HepG2 (cell line): Measurements from ENCODE around the gene GAS2L1. TPM values are rescaled to one million over a fixed set of nuclear protein-coding genes. Genes with fewer than 3 reads are reported as not detected.
A peak's percentile ranks its signal among the peaks of the same experiment; 100 is the strongest.

Experiments
- CENPX ChIP-seq: sonication (generic); formaldehyde crosslinking; IDR thresholded peaks from 2 replicates; pipeline ENCODE4 v1.9.0; 2021; ENCODE audit warnings: mild to moderate bottlenecking, missing genetic modification reagents, moderate library complexity
- HNRNPK ChIP-seq: fragments of 200-400 bp; formaldehyde crosslinking; IDR thresholded peaks from 2 replicates; pipeline ENCODE4 v1.6.1; 2018; ENCODE audit warnings: low read length, low read depth, moderate library complexity, mild to moderate bottlenecking; ENCODE audit not compliant: poor library complexity, severe bottlenecking
- MED1 ChIP-seq: sonication (generic); formaldehyde crosslinking; IDR thresholded peaks from 2 replicates; pipeline ENCODE4 v1.4.0; 2020; ENCODE audit warnings: missing genetic modification reagents
- MED8 ChIP-seq: sonication (generic); formaldehyde crosslinking; IDR thresholded peaks from 2 replicates; pipeline ENCODE4 v1.8.1; 2023; ENCODE audit warnings: mild to moderate bottlenecking, missing genetic modification reagents; ENCODE audit not compliant: insufficient replicate concordance
- MYC ChIP-seq: sonication (generic); formaldehyde crosslinking; IDR thresholded peaks from 2 replicates; pipeline ENCODE4 v1.9.0; 2021; ENCODE audit warnings: missing genetic modification reagents, borderline replicate concordance
- RBFOX2 ChIP-seq: fragments of 200-400 bp; formaldehyde crosslinking; IDR thresholded peaks from 2 replicates; pipeline ENCODE4 v1.6.1; 2017; ENCODE audit warnings: low read depth, mild to moderate bottlenecking, low read length
- SOX5 ChIP-seq: IDR thresholded peaks from 2 replicates; pipeline ENCODE4 v1.6.1; 2016; ENCODE audit warnings: borderline replicate concordance
- THAP11 ChIP-seq: IDR thresholded peaks from 2 replicates; pipeline ENCODE4 v1.6.1; 2016; ENCODE audit warnings: missing biosample characterization, missing genetic modification reagents
- ZBTB7B ChIP-seq: sonication (generic); formaldehyde crosslinking; IDR thresholded peaks from 2 replicates; pipeline ENCODE4 v1.4.0; 2020; ENCODE audit warnings: missing genetic modification reagents
- ZMAT3 ChIP-seq: sonication (generic); formaldehyde crosslinking; conservative IDR thresholded peaks from 2 replicates; pipeline ENCODE4 v1.7.0; 2021; ENCODE audit warnings: missing genetic modification reagents
- ZMYM3 ChIP-seq: sonication (generic); formaldehyde crosslinking; IDR thresholded peaks from 2 replicates; pipeline ENCODE4 v1.5.1; 2020; ENCODE audit warnings: mild to moderate bottlenecking, missing genetic modification reagents
- ZNF674 ChIP-seq: sonication (generic); formaldehyde crosslinking; IDR thresholded peaks from 2 replicates; pipeline ENCODE4 v1.5.0; 2020; ENCODE audit warnings: low read depth, mild to moderate bottlenecking, missing genetic modification reagents
- ZNF703 ChIP-seq: sonication (generic); formaldehyde crosslinking; IDR thresholded peaks from 2 replicates; pipeline ENCODE4 v1.5.1; 2020; ENCODE audit warnings: missing genetic modification reagents, mild to moderate bottlenecking, moderate library complexity, borderline replicate concordance
- ZNF746 ChIP-seq: sonication (generic); formaldehyde crosslinking; IDR thresholded peaks from 2 replicates; pipeline ENCODE4 v1.8.0; 2022; ENCODE audit warnings: mild to moderate bottlenecking, missing genetic modification reagents
- ZNF761 ChIP-seq: sonication (generic); formaldehyde crosslinking; conservative IDR thresholded peaks from 2 replicates; pipeline ENCODE4 v1.4.0; 2020; ENCODE audit warnings: mild to moderate bottlenecking, missing genetic modification reagents
- ZNF781 ChIP-seq: sonication (generic); formaldehyde crosslinking; IDR thresholded peaks from 2 replicates; pipeline ENCODE4 v1.5.1; 2020; ENCODE audit warnings: borderline replicate concordance, mild to moderate bottlenecking, missing genetic modification reagents; ENCODE audit errors: not compliant biosample characterization
- ZSCAN20 ChIP-seq: sonication (generic); formaldehyde crosslinking; IDR thresholded peaks from 2 replicates; pipeline ENCODE4 v1.4.0; 2020; ENCODE audit warnings: missing genetic modification reagents, mild to moderate bottlenecking, borderline replicate concordance
- polyA plus RNA-seq, 8 experiments: library from polyadenylated mRNA; depleted of rRNA in 3 of 8; stranded (reverse) in 7 of 8; unstranded in 1 of 8; fragments of >200 nt; fragmentation: Illumina TruSeq in 4 of 8; extraction: Trizol in 4 of 8; gene quantifications; 2 replicates each; pipeline versions ENCODE4 v1.2.1 to v1.2.3, GENCODE V29; 2011 to 2016; ENCODE audit warnings: low read depth in 4 of 8, missing spikeins in 1 of 8, mixed read lengths in 1 of 8; ENCODE audit not compliant: insufficient read depth in 1 of 8
- total RNA-seq, 5 experiments: library from RNA; depleted of rRNA; stranded (reverse); fragments of >200 nt; fragmentation: Illumina TruSeq; extraction: Trizol; gene quantifications; 2 replicates each; pipeline ENCODE4 v1.2.3, GENCODE V29; 2016; ENCODE audit warnings: low read depth in 1 of 5
- TF ChIP-seq, protein P1 (sequence below): IDR thresholded peaks from 2 replicates; pipeline ENCODE4 v1.6.1; 2016; ENCODE audit warnings: missing compliant biosample characterization, missing genetic modification reagents, borderline replicate concordance
- TF ChIP-seq, protein P2 (sequence below): sonication (generic); formaldehyde crosslinking; IDR thresholded peaks from 2 replicates; pipeline ENCODE4 v1.5.0; 2020; ENCODE audit warnings: mild to moderate bottlenecking, missing genetic modification reagents, moderate library complexity
- TF ChIP-seq, protein P3 (sequence below): IDR thresholded peaks from 2 replicates; pipeline ENCODE4 v1.6.1; 2016; ENCODE audit warnings: low read depth, control low read depth
- TF ChIP-seq, protein P4 (sequence below): sonication (generic); formaldehyde crosslinking; IDR thresholded peaks from 2 replicates; pipeline ENCODE4 v1.4.0; 2020; ENCODE audit warnings: missing genetic modification reagents; ENCODE audit errors: not compliant biosample characterization
- TF ChIP-seq, protein P5 (sequence below), 2 experiments: sonication (generic) in 1 of 2; formaldehyde crosslinking in 1 of 2; IDR thresholded peaks; 2 replicates each; pipeline versions ENCODE4 v1.4.0 to v1.6.1; 2018 to 2020; ENCODE audit warnings: missing genetic modification reagents in 2 of 2, borderline replicate concordance in 1 of 2, low read depth in 1 of 2, mild to moderate bottlenecking in 1 of 2, missing biosample characterization in 1 of 2

Gene GAS2L1
- total and polyA plus RNA-seq, 2 of the 13 experiments (the other 11 are each of a cell fraction or from before 2014, with no cell fraction given): 1.8 to 3.3 TPM

DNA sequence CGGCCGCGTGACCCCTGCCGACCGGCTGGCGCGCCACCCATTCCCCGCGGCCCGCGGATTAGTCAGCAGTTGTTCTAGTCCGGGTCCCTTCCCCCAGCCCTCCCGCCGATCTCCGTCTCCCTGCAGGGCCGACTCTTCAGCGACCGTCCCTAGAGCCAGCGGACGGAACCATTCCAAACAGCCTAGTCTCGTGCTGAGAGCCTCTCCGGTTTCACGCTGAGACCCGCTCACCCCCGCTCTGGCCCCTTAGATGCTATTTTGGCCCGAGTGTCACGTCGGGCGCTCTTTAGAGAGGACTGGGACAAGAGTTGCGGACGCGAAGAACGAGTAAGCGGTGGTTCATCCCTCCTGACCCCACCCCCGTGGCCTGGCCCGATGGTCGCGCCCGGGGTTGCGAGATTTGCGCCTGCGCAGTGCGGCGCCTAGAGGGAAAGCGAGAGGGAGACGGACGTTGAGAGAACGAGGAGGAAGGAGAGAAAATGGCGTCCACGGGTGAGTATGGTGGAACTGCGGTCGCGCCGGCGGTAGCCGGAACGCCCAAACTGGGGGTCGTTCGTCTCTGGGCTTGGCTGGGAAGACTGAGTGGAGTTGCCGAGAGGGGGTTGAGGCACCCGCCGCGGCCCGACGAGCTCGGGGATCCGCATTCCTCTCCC, 38.5 kb upstream of the GAS2L1 start, which contains the start of the genes EWSR1 and RHBDD3 (continued):
- TF ChIP-seq ZNF703 (CRISPR knock-in tag): 0 out of 2 replicates have a peak, but pooled peaks have one; percentile 14
- peak; percentile 34 for TF ChIP-seq ZNF781 (CRISPR knock-in tag)
- TF ChIP-seq SOX5: no peak
- TF ChIP-seq ZNF746: peak; percentile 50; the same call in 1 of the 2 replicates
- TF ChIP-seq ZSCAN20 (CRISPR knock-in tag): no peak
- TF ChIP-seq CENPX: no peak
- TF ChIP-seq HNRNPK: peak; percentile 57
- TF ChIP-seq, protein P1, sequence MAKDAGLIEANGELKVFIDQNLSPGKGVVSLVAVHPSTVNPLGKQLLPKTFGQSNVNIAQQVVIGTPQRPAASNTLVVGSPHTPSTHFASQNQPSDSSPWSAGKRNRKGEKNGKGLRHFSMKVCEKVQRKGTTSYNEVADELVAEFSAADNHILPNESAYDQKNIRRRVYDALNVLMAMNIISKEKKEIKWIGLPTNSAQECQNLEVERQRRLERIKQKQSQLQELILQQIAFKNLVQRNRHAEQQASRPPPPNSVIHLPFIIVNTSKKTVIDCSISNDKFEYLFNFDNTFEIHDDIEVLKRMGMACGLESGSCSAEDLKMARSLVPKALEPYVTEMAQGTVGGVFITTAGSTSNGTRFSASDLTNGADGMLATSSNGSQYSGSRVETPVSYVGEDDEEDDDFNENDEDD (CRISPR knock-in tag): peak; percentile 40; the same call in 1 of the 2 replicates
- TF ChIP-seq ZMAT3 (CRISPR knock-in tag): peak; percentile 62; the same call in 1 of the 2 replicates
- peak; percentile 65; the same call in 1 of the 2 replicates for TF ChIP-seq THAP11 (CRISPR knock-in tag)
- TF ChIP-seq RBFOX2: peak; percentile 94
- TF ChIP-seq ZBTB7B (CRISPR knock-in tag): 0 out of 2 replicates have a peak, but pooled peaks have one; percentile 16
- TF ChIP-seq ZNF674 (CRISPR knock-in tag): no peak
- TF ChIP-seq, protein P2, sequence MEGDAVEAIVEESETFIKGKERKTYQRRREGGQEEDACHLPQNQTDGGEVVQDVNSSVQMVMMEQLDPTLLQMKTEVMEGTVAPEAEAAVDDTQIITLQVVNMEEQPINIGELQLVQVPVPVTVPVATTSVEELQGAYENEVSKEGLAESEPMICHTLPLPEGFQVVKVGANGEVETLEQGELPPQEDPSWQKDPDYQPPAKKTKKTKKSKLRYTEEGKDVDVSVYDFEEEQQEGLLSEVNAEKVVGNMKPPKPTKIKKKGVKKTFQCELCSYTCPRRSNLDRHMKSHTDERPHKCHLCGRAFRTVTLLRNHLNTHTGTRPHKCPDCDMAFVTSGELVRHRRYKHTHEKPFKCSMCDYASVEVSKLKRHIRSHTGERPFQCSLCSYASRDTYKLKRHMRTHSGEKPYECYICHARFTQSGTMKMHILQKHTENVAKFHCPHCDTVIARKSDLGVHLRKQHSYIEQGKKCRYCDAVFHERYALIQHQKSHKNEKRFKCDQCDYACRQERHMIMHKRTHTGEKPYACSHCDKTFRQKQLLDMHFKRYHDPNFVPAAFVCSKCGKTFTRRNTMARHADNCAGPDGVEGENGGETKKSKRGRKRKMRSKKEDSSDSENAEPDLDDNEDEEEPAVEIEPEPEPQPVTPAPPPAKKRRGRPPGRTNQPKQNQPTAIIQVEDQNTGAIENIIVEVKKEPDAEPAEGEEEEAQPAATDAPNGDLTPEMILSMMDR (CRISPR knock-in tag): 0 out of 2 replicates have a peak, but pooled peaks have one; percentile 15
- TF ChIP-seq ZNF761 (CRISPR knock-in tag): peak; percentile 77
- peak; percentile 42 for TF ChIP-seq MED1 (CRISPR knock-in tag)
- TF ChIP-seq, protein P3, sequence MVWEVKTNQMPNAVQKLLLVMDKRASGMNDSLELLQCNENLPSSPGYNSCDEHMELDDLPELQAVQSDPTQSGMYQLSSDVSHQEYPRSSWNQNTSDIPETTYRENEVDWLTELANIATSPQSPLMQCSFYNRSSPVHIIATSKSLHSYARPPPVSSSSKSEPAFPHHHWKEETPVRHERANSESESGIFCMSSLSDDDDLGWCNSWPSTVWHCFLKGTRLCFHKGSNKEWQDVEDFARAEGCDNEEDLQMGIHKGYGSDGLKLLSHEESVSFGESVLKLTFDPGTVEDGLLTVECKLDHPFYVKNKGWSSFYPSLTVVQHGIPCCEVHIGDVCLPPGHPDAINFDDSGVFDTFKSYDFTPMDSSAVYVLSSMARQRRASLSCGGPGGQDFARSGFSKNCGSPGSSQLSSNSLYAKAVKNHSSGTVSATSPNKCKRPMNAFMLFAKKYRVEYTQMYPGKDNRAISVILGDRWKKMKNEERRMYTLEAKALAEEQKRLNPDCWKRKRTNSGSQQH (CRISPR knock-in tag): peak; percentile 27; the same call in 1 of the 2 replicates
- TF ChIP-seq, protein P4, sequence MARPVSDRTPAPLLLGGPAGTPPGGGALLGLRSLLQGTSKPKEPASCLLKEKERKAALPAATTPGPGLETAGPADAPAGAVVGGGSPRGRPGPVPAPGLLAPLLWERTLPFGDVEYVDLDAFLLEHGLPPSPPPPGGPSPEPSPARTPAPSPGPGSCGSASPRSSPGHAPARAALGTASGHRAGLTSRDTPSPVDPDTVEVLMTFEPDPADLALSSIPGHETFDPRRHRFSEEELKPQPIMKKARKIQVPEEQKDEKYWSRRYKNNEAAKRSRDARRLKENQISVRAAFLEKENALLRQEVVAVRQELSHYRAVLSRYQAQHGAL (CRISPR knock-in tag): no peak
- TF ChIP-seq, protein P5, sequence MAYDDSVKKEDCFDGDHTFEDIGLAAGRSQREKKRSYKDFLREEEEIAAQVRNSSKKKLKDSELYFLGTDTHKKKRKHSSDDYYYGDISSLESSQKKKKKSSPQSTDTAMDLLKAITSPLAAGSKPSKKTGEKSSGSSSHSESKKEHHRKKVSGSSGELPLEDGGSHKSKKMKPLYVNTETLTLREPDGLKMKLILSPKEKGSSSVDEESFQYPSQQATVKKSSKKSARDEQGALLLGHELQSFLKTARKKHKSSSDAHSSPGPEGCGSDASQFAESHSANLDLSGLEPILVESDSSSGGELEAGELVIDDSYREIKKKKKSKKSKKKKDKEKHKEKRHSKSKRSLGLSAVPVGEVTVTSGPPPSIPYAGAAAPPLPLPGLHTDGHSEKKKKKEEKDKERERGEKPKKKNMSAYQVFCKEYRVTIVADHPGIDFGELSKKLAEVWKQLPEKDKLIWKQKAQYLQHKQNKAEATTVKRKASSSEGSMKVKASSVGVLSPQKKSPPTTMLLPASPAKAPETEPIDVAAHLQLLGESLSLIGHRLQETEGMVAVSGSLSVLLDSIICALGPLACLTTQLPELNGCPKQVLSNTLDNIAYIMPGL (CRISPR knock-in tag; IDR thresholded peaks at IDR 0.05; ENCODE audit: borderline replicate concordance in 1 of 2, low read depth in 1 of 2): peak; percentile 74 to 90
- peak; percentile 76 for TF ChIP-seq MYC
- TF ChIP-seq MED8 (CRISPR knock-in tag): peak; percentile 65
- TF ChIP-seq ZMYM3 (CRISPR knock-in tag): peak; percentile 69
